Nucleus accumbens (tissue), 56 donors: ENCODE data around the gene ARHGAP12.
"Not testable (repeated sequence)": the region's sequence is repeated elsewhere in the genome, so short reads cannot be mapped to it uniquely, and the experiment has no call there.

Source experiments
- DNase-seq, 56 donors: peaks; one replicate each; lab custom pipeline; 2025; lab: John Stamatoyannopoulos, UW

Gene ARHGAP12

GRCh38 chr10:31774928-31775650 is 153.5 kb downstream of the ARHGAP12 start:
- peak in 2 of 56 donors; percentile 24 to 51 for DNase-seq

- peak in 1 of 56 donors; percentile 10 for DNase-seq
These were observed 154.2 kb downstream of the ARHGAP12 start for GRCh38 chr10:31774299-31774900.

- no peak for DNase-seq
These were observed 154.8 kb downstream of the ARHGAP12 start for GRCh38 chr10:31773749-31774298.

GRCh38 chr10:31771331-31771831 is 157.2 kb downstream of the ARHGAP12 start:
- DNase-seq = no peak

GRCh38 chr10:31770307-31770902 is 158.2 kb downstream of the ARHGAP12 start:
- DNase-seq = peak in 6 of 56 donors; percentile 6 to 40 (median 26)

GRCh38 chr10:31769564-31769963 is 159.1 kb downstream of the ARHGAP12 start:
- DNase-seq = no peak

GRCh38 chr10:31768935-31769334 is 159.7 kb downstream of the ARHGAP12 start:
- DNase-seq = not testable (repeated sequence)

- no peak for DNase-seq
These were observed 160.2 kb downstream of the ARHGAP12 start for GRCh38 chr10:31768467-31768866.

- no peak for DNase-seq
These were observed 163.1 kb downstream of the ARHGAP12 start for GRCh38 chr10:31765541-31765940.

GRCh38 chr10:31762316-31762715 is 166.3 kb downstream of the ARHGAP12 start:
- DNase-seq = no peak

- DNase-seq = no peak
These were observed 167.5 kb downstream of the ARHGAP12 start for GRCh38 chr10:31761156-31761555.

GRCh38 chr10:31760674-31761081 is 168.0 kb downstream of the ARHGAP12 start:
- DNase-seq = no peak

GRCh38 chr10:31759799-31760626 is 168.6 kb downstream of the ARHGAP12 start:
- peak; percentile 68 to 99 (median 96) for DNase-seq

- peak in 26 of 56 donors; percentile 12 to 64 (median 36) for DNase-seq
These were observed 169.4 kb downstream of the ARHGAP12 start for GRCh38 chr10:31759124-31759798.

GRCh38 chr10:31758495-31758894 is 170.1 kb downstream of the ARHGAP12 start:
- no peak for DNase-seq

GRCh38 chr10:31757831-31758230 is 170.8 kb downstream of the ARHGAP12 start:
- peak in 4 of 56 donors; percentile 16 to 36 (median 24) for DNase-seq

GRCh38 chr10:31757386-31757791 is 171.2 kb downstream of the ARHGAP12 start:
- DNase-seq = peak in 21 of 56 donors; percentile 8 to 60 (median 33)

- DNase-seq = no peak
These were observed 171.9 kb downstream of the ARHGAP12 start for GRCh38 chr10:31756729-31757110.

GRCh38 chr10:31756101-31756728 is 172.4 kb downstream of the ARHGAP12 start:
- DNase-seq = no peak
